HL-60 (cell line): ENCODE results near the gene HOXD12.

Source experiments
- CTCF ChIP-seq: IDR thresholded peaks from one replicate; pipeline ENCODE4 v1.5.1; 2011; ENCODE audit warnings: low read length, control low read depth, inconsistent platforms; ENCODE audit not compliant: insufficient read depth
- GABPA ChIP-seq: IDR thresholded peaks from 2 replicates; pipeline ENCODE4 v1.6.1; 2012; ENCODE audit warnings: low read depth
- POLR2AphosphoS5 ChIP-seq: IDR thresholded peaks from 2 replicates; pipeline ENCODE4 v1.6.1; 2012; ENCODE audit warnings: low read depth

GRCh38 chr2:176145085-176145969 lies 45.7 kb downstream of the HOXD12 start:
- TF ChIP-seq POLR2AphosphoS5 (no peak), CTCF (no peak), GABPA (no peak)
